Omental fat pad (tissue), 4 donors: ENCODE results near the gene NDST4. TPM values are rescaled to one million over a fixed set of nuclear protein-coding genes. Genes with fewer than 3 reads are reported as not detected.
"Not testable (repeated sequence)": the region's sequence is repeated elsewhere in the genome, so short reads cannot be mapped to it uniquely, and the experiment has no call there.

ENCODE experiments used
- ATAC-seq: fragments of 150-250 bp; one replicate; pipeline ENCODE4 v1.9.1; 2016; ENCODE audit warnings: mild to moderate bottlenecking, moderate library complexity; ENCODE audit not compliant: low FRiP score
- DNase-seq: peaks from one replicate; pipeline ENCODE4 v3.0.0-alpha.2; 2019; ENCODE audit warnings: low spot score
- total RNA-seq, 4 donors: library from RNA; depleted of rRNA; stranded (reverse); fragments of >200 nt; gene quantifications; one replicate each; pipeline ENCODE4 v1.1.0, GENCODE V29; 2016
- TF ChIP-seq, protein P1 (sequence below), 3 donors: fragments of 450-650 bp; IDR thresholded peaks; one replicate each; pipeline ENCODE4 v1.5.1; 2016 to 2017; ENCODE audit warnings: antibody characterized with exemption in 3 of 3, mild to moderate bottlenecking in 3 of 3, moderate library complexity in 2 of 3

NDST4 gene
- total RNA-seq, 4 donors from 2014 or later, result not detected

DNA sequence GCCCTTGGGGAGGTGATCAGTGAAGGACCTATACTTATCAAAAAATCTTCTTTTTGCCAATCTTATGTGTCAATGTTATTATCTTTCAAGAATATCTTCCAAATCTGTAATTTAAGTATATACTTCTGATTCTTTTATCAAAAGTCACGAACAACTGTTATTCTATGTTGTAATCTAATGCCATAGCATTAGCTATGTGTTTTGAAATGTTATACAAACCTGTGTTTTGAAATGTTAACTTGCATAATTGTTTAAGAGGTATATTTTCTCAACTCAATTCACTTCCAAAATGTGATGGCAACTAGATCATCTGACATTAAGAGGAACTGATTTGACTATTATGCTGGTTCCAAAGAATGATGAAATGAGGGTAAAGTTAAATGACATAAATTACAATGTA is 113.5 kb downstream of the NDST4 start:
- no peak for DNase-seq
- TF ChIP-seq, protein P1, sequence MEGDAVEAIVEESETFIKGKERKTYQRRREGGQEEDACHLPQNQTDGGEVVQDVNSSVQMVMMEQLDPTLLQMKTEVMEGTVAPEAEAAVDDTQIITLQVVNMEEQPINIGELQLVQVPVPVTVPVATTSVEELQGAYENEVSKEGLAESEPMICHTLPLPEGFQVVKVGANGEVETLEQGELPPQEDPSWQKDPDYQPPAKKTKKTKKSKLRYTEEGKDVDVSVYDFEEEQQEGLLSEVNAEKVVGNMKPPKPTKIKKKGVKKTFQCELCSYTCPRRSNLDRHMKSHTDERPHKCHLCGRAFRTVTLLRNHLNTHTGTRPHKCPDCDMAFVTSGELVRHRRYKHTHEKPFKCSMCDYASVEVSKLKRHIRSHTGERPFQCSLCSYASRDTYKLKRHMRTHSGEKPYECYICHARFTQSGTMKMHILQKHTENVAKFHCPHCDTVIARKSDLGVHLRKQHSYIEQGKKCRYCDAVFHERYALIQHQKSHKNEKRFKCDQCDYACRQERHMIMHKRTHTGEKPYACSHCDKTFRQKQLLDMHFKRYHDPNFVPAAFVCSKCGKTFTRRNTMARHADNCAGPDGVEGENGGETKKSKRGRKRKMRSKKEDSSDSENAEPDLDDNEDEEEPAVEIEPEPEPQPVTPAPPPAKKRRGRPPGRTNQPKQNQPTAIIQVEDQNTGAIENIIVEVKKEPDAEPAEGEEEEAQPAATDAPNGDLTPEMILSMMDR (IDR thresholded peaks at IDR 0.05), result no peak
- no peak for ATAC-seq

DNA sequence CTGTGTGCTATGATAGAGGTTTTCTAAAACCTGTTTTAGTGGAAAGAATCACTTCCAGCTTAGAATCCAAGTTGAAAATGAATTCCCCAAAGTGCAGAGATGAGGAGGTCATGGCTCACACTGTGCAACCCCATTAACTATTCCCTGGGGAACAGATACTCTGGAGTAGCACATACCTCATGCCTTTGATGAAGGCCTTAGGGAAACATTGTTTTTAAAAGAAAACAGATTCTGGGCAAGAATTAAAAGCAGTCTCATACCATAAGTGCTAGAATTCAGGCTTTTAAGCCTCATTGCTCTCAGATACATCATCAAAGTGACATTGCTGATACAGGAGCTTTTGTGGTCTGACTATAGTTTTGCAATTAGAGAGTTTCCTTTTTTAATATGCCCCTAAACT is 115.1 kb downstream of the NDST4 start:
- ATAC-seq (no peak), DNase-seq (no peak)
- TF ChIP-seq, protein P1 (IDR thresholded peaks at IDR 0.05), result no peak

DNA sequence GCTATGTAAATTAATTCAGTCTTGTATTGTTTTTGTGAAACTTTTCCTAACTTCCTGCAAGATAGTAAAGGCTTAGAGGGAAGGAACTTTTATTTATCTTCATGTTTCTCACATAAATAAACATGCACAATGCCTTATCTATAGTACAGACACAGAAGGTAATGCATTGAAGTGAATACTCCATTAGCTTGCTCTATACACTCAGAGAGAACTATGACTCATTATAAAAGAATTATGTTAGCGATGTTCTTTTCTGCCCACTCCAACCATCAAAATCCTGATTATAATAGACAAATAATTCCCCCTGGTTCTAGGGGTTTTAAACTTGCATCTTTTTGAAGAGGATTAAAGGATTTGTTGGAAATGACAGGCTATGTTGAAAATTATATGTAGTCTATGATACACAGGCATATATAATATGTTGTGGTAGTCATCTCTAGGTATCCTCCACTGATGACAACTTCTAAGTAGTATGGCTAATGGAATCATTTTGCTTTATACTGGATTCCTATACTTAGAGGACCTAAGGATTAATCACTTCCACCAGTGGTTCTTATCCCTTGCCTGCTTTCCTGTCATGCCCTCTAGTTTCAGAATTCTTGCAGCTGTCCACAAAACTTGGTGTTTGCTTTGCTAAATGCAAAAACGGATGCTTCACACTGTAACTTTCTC is 115.7 kb downstream of the NDST4 start:
- DNase-seq (no peak), ATAC-seq (no peak)
- TF ChIP-seq, protein P1 (IDR thresholded peaks at IDR 0.05), result no peak

DNA sequence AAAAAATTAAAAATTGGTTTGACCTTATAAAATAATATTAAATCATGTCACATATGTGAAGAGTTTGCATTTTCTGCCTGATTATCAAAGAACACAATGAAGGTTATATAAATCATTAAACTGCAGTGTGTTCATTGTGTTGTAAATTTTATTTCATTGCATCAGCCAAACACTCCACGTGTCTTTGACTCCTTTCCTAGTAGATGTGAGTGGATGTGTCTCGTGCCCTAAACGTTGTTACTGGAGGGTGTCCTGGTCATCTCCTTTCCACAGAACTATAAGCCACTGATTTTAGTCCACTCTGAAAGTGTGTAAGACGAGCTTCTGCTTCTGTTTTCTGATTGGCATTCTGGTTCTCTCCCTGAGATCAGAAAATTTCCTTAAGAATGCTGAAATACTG is 127.3 kb downstream of the NDST4 start:
- DNase-seq (no peak), ATAC-seq (no peak)
- TF ChIP-seq, protein P1 (IDR thresholded peaks at IDR 0.05), result no peak

DNA sequence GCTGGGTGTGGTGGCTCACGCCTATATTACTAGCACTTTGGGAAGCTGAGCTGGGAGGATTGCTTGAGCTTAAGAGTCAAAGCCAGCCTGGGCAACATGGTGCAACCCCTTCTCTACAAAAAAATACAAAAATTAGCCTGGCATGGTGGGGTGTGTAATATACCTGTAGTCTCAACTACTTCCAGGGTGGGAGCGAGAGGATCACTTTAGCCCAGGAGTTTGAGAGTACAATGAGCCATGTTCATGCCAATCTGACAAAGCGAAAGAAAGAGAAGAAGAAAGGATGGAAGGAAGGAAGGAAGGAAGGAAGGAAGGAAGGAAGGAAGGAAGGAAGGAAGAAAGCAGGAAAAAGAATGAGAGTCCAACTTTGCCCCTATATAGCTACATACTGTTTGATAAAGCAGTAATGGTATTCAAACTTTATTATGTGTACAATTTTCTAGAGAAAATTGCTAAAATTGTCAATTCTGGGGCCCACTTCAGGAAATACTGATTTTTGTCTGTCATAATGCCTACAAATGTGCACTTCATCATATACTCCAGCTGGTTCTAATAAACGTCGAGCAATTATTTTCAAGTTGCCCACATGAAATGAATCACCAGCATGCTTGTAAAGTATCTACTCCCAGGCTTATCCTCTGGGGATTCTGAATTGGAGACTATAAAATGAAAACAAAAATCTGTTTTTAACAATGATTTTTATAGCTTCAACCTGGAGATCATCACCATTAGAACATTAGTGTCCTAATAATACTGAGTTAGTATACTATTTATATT is 132.3 kb downstream of the NDST4 start:
- TF ChIP-seq, protein P1 (IDR thresholded peaks at IDR 0.05), result no peak
- ATAC-seq, result no peak
- DNase-seq, result no peak

DNA sequence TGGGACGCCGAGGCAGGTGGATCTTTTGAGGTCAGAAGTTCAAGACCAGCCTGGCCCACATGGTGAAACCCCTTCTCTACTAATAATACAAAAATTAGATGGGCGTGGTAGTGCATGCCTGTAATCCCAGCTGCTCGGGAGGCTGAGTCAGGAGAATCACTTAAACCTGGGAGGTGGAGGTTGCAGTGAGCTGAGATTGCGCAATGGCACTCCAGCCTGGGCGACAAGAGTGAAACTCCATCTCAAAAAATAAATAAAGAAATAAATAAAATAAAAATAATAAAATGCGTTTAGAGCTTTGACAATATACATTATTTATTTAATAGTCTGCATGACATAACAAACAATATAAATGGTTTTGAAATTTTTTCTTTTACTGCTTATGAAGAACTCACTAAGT is 133.0 kb downstream of the NDST4 start:
- not testable (repeated sequence) for DNase-seq, ATAC-seq

DNA sequence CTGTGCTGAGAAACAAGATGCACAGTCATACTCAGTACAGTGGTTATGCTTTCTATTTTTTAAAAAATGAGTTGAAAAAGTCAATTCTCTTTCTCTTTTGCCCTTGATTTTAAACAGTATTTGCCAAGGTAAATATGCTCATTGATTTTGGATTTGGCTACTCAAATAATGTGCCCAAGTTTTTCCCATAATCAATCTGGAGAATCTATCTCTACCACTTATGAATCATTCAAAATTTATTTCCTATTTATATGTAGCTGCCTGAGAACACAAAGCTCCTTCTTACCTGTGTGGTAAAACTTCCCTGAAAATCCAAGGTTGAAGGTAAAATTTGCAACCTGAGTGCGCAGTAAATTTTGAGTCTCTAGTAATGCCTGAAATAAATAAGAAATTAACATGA is 136.5 kb downstream of the NDST4 start:
- DNase-seq (no peak), ATAC-seq (no peak)
- TF ChIP-seq, protein P1 (IDR thresholded peaks at IDR 0.05), result no peak
